ENCODE data around the gene TM4SF1.

GRCh38 chr3:149409351-149409750, 31.9 kb upstream of the TM4SF1 start:
- no peak for TF ChIP-seq CTCF (IDR thresholded peaks at IDR 0.05)
- TF ChIP-seq EZH2 (IDR thresholded peaks at IDR 0.05) = no peak
